ENCODE results near the gene CELA2B.

GRCh38 chr1:15455522-15455921 is 20.4 kb upstream of the CELA2B start:
- TF ChIP-seq CTCF (conservative IDR thresholded peaks at IDR 0.05) (no peak), ZFX (IDR thresholded peaks at IDR 0.05) (no peak)
